DOHH2 (cell line): ENCODE data around the gene PRRC2B.

Source experiments
- H3F3A ChIP-seq: fragments of 200-600 bp; sonication (generic), shearing (Covaris generic); 2 replicates; pipeline ENCODE4 v1.6.0; 2016; ENCODE audit warnings: antibody characterized with exemption, mild to moderate bottlenecking; ENCODE audit not compliant: control insufficient read depth, insufficient read depth
- H3K27ac ChIP-seq: fragments of 200-600 bp; sonication (generic); 2 replicates; pipeline ENCODE4 v1.5.1; 2014; ENCODE audit warnings: low read depth, mild to moderate bottlenecking, low read length, moderate library complexity
- H3K27me3 ChIP-seq: fragments of 200-600 bp; sonication (generic); 2 replicates; pipeline ENCODE4 v1.6.1; 2014; ENCODE audit warnings: mild to moderate bottlenecking, low read length, mixed read lengths; ENCODE audit not compliant: control insufficient read depth
- H3K36me3 ChIP-seq: fragments of 200-600 bp; sonication (generic); 2 replicates; pipeline ENCODE4 v1.6.1; 2014; ENCODE audit warnings: mild to moderate bottlenecking, low read length, moderate library complexity, mixed read lengths; ENCODE audit not compliant: control insufficient read depth
- H3K4me1 ChIP-seq: fragments of 200-600 bp; sonication (generic); 2 replicates; pipeline ENCODE4 v1.6.1; 2014; ENCODE audit warnings: mild to moderate bottlenecking, low read length, mixed read lengths; ENCODE audit not compliant: control insufficient read depth
- H3K4me2 ChIP-seq: fragments of 200-600 bp; sonication (generic); 2 replicates; pipeline ENCODE4 v1.6.0; 2014; ENCODE audit warnings: mild to moderate bottlenecking, low read length, moderate library complexity
- H3K4me3 ChIP-seq: fragments of 200-600 bp; sonication (generic); 2 replicates; pipeline ENCODE4 v1.5.1; 2014; ENCODE audit warnings: mild to moderate bottlenecking, low read length, mixed read lengths
- H3K79me2 ChIP-seq: fragments of 200-600 bp; sonication (generic); 2 replicates; pipeline ENCODE4 v1.6.1; 2014; ENCODE audit warnings: mild to moderate bottlenecking, low read length, mixed read lengths; ENCODE audit not compliant: control insufficient read depth
- H3K9me2 ChIP-seq: fragments of 200-600 bp; sonication (generic); replicated peaks from 2 replicates; pipeline ENCODE4 v1.6.1; 2014; ENCODE audit warnings: mild to moderate bottlenecking, low read length, mixed read lengths; ENCODE audit not compliant: control insufficient read depth
- H3K9me3 ChIP-seq: fragments of 200-600 bp; sonication (generic); 2 replicates; pipeline ENCODE4 v1.6.1; 2014; ENCODE audit warnings: antibody characterized with exemption, low read length, mixed read lengths; ENCODE audit not compliant: control insufficient read depth, insufficient read depth
- H4K20me1 ChIP-seq: fragments of 200-600 bp; sonication (generic); 2 replicates; pipeline ENCODE4 v1.6.0; 2014; ENCODE audit warnings: low read depth, mild to moderate bottlenecking, antibody characterized with exemption, low read length, moderate library complexity; ENCODE audit not compliant: control insufficient read depth, insufficient read depth
- CTCF ChIP-seq: fragments of 200-600 bp; sonication (generic); IDR thresholded peaks from one replicate; pipeline ENCODE4 v1.5.1; 2014; ENCODE audit warnings: antibody characterized with exemption, mild to moderate bottlenecking, low read depth, low read length; ENCODE audit not compliant: poor library complexity, severe bottlenecking
- EZH2phosphoT487 ChIP-seq: fragments of 200-600 bp; sonication (generic); IDR thresholded peaks from 2 replicates; pipeline ENCODE4 v1.6.1; 2017; ENCODE audit warnings: borderline replicate concordance, mild to moderate bottlenecking, antibody characterized with exemption, low read length, moderate library complexity, mixed read lengths

PRRC2B gene

GRCh38 chr9:131407717-131408195 is 13.9 kb downstream of the PRRC2B start:
- Histone ChIP-seq H3K36me3 (peaks cover 85% of the 10 kb centered on the region), H3K4me2 (no peak overlapping the region), H3K79me2 (peaks cover 100% of the 10 kb centered on the region), H3K27me3 (no peaks in the 10 kb centered on the region), H3F3A (0 out of 2 replicates have a peak, but pooled peaks cover 4% of the 10 kb centered on the region), H3K4me1 (peaks cover 52% of the 10 kb centered on the region), H3K9me2 (no peaks in the 10 kb centered on the region), H3K4me3 (no peak overlapping the region), H4K20me1 (peaks cover 44% of the 10 kb centered on the region), H3K9me3 (no peaks in the 10 kb centered on the region), H3K27ac (no peak overlapping the region)
- no peak for TF ChIP-seq EZH2phosphoT487
- no peak for TF ChIP-seq CTCF

GRCh38 chr9:131409458-131409992 is 15.6 kb downstream of the PRRC2B start:
- Histone ChIP-seq H3K4me1 (peaks cover 36% of the 10 kb centered on the region), H3K9me3 (0 out of 2 replicates have a peak, but pooled peaks cover 3% of the 10 kb centered on the region), H3F3A (peaks cover 6% of the 10 kb centered on the region; the same call in 1 of the 2 replicates), H3K36me3 (peaks cover 86% of the 10 kb centered on the region), H3K9me2 (no peaks in the 10 kb centered on the region), H3K4me3 (no peak overlapping the region), H3K79me2 (peaks cover 100% of the 10 kb centered on the region), H3K4me2 (no peak overlapping the region), H4K20me1 (peaks cover 39% of the 10 kb centered on the region), H3K27me3 (no peaks in the 10 kb centered on the region), H3K27ac (no peak overlapping the region)
- no peak for TF ChIP-seq EZH2phosphoT487
- TF ChIP-seq CTCF, result no peak

- Histone ChIP-seq H3K9me2 (no peaks in the 10 kb centered on the region), H3F3A (peaks cover 3% of the 10 kb centered on the region; the same call in 1 of the 2 replicates), H4K20me1 (peaks cover 35% of the 10 kb centered on the region), H3K4me3 (no peak overlapping the region), H3K9me3 (0 out of 2 replicates have a peak, but pooled peaks cover 3% of the 10 kb centered on the region), H3K4me2 (no peak overlapping the region), H3K79me2 (peaks cover 100% of the 10 kb centered on the region), H3K27ac (no peak overlapping the region), H3K36me3 (peaks cover 83% of the 10 kb centered on the region), H3K4me1 (peaks cover 33% of the 10 kb centered on the region), H3K27me3 (no peaks in the 10 kb centered on the region)
- TF ChIP-seq EZH2phosphoT487 (no peak), CTCF (no peak)
Measured at GRCh38 chr9:131410044-131410491, 16.2 kb downstream of the PRRC2B start.
